SJCRH30 (cell line): Measurements from ENCODE around the gene CD40. TPM values are rescaled to one million over a fixed set of nuclear protein-coding genes. Genes with fewer than 3 reads are reported as not detected.
"Not testable (repeated sequence)": the region's sequence is repeated elsewhere in the genome, so short reads cannot be mapped to it uniquely, and the experiment has no call there.

Experiments
- DNase-seq, 2 experiments: peaks; one replicate each; pipeline ENCODE4 v3.0.0-alpha.2; 2015 to 2020
- H3K27ac ChIP-seq: fragments of 250-450 bp; sonication (Bioruptor Pico); 2 replicates; pipeline ENCODE4 v1.5.1; 2020; ENCODE audit warnings: mild to moderate bottlenecking, moderate library complexity
- H3K27me3 ChIP-seq: fragments of 250-450 bp; sonication (Bioruptor Pico); 2 replicates; pipeline ENCODE4 v1.5.1; 2020; ENCODE audit warnings: mild to moderate bottlenecking, moderate library complexity
- H3K36me3 ChIP-seq: fragments of 250-450 bp; sonication (Bioruptor Pico); 2 replicates; pipeline ENCODE4 v1.5.1; 2020; ENCODE audit warnings: mild to moderate bottlenecking, moderate library complexity
- H3K4me1 ChIP-seq: fragments of 250-450 bp; sonication (Bioruptor Pico); 2 replicates; pipeline ENCODE4 v1.5.1; 2020; ENCODE audit warnings: mild to moderate bottlenecking, moderate library complexity
- H3K4me3 ChIP-seq: fragments of 250-450 bp; sonication (Bioruptor Pico); 2 replicates; pipeline ENCODE4 v1.5.1; 2020; ENCODE audit warnings: mild to moderate bottlenecking, moderate library complexity
- H3K9me3 ChIP-seq: fragments of 250-450 bp; sonication (Bioruptor Pico); replicated peaks from 2 replicates; pipeline ENCODE4 v1.5.1; 2020; ENCODE audit warnings: mild to moderate bottlenecking, moderate library complexity
- total RNA-seq: library from RNA; depleted of rRNA; stranded (reverse); fragments of >200 nt; shearing (Covaris generic); gene quantifications from 2 replicates; pipeline ENCODE4 v1.2.3, GENCODE V29; 2014

CD40 gene
- total RNA-seq, 1 experiment from 2014 or later, result 0.12 TPM

DNA sequence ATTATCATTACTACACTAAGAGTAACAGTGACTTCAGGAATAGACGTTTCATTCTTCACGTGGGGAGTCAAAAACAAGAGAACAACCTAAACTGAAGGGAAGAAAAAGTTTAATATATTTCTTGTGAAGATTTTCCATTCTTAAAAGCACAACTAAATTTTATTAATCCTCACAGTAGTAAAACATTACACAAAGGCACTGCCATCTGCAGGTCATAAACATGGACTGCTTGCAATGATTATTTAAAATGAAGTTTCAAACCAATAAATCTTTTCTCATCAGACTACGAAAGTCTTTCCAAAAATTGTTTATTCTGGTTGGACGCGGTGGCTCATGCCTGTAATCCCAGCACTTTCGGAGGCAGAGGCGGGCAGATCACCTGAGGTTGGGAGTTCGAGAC, 31.0 kb upstream of the CD40 start:
- Histone ChIP-seq H3K4me3 (no peak overlapping the region), H3K27me3 (no peaks in the 10 kb centered on the region), H3K27ac (no peak overlapping the region), H3K4me1 (peaks cover 9% of the 10 kb centered on the region), H3K36me3 (peaks cover 3% of the 10 kb centered on the region; the same call in 1 of the 2 replicates), H3K9me3 (no peaks in the 10 kb centered on the region)
- DNase-seq, result no peak

DNA sequence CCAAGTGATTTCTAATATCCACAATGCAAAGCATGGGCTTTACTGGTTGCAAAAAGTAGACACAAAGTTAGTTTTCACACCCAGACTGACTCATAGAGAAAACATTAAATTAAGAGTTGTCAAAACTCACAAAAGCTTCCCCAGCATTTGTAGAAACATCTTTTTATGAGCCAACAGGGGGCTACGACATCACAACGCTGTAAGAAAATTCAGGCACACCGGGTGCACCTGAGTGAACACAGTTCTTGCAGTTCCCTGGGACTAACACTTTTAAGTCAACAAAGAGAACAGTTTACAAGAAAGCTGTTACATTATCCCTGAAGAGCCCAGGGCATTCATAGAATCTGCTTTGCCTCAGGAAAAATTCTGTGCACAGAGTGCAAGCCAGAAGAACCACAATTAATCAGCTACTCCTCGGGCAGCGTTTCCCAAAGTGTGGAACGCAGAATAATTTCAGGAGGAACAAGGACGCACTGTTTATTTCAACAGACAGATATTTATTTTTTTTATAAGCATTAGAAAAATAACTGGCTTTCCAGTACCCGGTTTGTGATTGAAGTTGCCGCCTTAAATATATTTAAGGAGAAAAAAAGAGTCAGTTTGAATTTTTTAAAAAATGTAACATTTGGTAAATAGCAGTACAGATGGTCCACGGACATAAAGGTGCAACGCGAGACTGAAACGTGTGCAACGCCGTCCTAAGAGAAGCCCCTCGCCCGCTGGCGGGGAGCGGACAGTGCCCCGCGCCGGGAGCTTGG, 29.5 kb upstream of the CD40 start:
- peak in 1 of 2 experiments; percentile 40 for DNase-seq
- H3K27ac ChIP-seq, result peak overlapping the region; percentile 93
- H3K4me3 ChIP-seq, result peak overlapping the region; percentile 96
- H3K27me3 ChIP-seq, result no peaks in the 10 kb centered on the region
- peaks cover 5% of the 10 kb centered on the region for H3K4me1 ChIP-seq
- no peaks in the 10 kb centered on the region for H3K9me3 ChIP-seq
- H3K36me3 ChIP-seq, result peaks cover 3% of the 10 kb centered on the region; the same call in 1 of the 2 replicates

- no peak for DNase-seq
Observed at GRCh38 chr20:46089167-46089416, 29.0 kb upstream of the CD40 start.

DNA sequence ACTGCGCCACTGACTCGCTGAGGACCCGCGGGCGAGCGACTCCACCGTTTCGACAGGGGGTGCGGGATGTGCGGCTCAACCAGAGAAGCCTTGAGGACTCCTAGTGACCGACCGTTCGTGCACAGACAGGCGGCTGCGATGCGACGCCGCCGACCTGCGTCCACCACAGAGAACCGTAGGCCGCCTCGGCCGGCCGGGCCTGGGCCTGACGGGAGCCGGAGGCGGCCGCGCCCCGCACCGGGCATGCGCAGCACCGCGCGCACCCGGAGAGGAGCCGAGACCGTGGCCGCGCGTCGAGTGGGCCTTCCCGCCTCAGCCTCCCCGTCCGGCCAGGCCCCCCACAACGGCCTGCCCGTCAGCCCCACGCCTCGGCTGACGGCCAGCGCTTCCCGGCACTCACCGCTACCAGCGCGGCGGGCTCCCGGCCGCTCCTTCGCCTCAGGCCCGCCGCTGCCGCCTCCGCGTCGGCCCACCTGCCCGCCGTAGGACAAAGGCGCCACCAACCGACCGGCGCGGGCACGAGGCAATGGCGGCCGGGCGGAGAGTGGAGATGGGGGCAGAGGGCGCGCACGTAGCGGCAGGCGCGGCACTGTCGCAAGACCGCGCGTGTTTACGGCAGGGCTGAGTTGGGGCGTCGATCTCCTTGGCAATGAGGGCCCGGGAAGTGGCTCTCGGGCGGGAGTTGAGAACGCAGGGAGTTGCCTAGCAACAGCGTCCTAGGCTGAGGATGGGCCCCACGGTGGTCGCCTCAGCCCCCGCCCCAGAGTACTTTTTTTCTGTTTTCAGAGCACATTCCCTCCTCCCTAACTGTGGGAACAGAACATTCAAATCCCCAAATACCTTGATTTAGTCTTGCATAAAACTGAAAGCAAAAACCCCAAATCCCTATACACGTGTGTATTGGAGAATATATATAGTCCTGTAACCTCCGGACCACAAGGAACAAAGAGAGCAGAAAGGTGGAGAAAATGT, 28.4 kb upstream of the CD40 start, which contains the start of gene NCOA5:
Gene NCOA5 (minus strand): TSS at position 546 of the 972 bp plus-strand sequence. CDS start 10,538 bp downstream, outside the sequence.
- H3K4me1 ChIP-seq, result peaks cover 5% of the 10 kb centered on the region
- no peaks in the 10 kb centered on the region for H3K27me3 ChIP-seq
- no peaks in the 10 kb centered on the region for H3K9me3 ChIP-seq
- H3K27ac ChIP-seq, result peak within 1 kb of the TSS; percentile 93
- DNase-seq, result peak; percentile 99
- H3K36me3 ChIP-seq, result peaks cover 3% of the 10 kb centered on the region; the same call in 1 of the 2 replicates
- H3K4me3 ChIP-seq, result peak within 1 kb of the TSS; percentile 96

More at GRCh38 chr20:46089167-46089416, 29.0 kb upstream of the CD40 start:
- peak overlapping the region; percentile 93 for H3K27ac ChIP-seq
- no peaks in the 10 kb centered on the region for H3K9me3 ChIP-seq
- H3K4me3 ChIP-seq, result peak overlapping the region; percentile 96
- no peaks in the 10 kb centered on the region for H3K27me3 ChIP-seq
- peaks cover 3% of the 10 kb centered on the region; the same call in 1 of the 2 replicates for H3K36me3 ChIP-seq
- H3K4me1 ChIP-seq, result peaks cover 5% of the 10 kb centered on the region

DNA sequence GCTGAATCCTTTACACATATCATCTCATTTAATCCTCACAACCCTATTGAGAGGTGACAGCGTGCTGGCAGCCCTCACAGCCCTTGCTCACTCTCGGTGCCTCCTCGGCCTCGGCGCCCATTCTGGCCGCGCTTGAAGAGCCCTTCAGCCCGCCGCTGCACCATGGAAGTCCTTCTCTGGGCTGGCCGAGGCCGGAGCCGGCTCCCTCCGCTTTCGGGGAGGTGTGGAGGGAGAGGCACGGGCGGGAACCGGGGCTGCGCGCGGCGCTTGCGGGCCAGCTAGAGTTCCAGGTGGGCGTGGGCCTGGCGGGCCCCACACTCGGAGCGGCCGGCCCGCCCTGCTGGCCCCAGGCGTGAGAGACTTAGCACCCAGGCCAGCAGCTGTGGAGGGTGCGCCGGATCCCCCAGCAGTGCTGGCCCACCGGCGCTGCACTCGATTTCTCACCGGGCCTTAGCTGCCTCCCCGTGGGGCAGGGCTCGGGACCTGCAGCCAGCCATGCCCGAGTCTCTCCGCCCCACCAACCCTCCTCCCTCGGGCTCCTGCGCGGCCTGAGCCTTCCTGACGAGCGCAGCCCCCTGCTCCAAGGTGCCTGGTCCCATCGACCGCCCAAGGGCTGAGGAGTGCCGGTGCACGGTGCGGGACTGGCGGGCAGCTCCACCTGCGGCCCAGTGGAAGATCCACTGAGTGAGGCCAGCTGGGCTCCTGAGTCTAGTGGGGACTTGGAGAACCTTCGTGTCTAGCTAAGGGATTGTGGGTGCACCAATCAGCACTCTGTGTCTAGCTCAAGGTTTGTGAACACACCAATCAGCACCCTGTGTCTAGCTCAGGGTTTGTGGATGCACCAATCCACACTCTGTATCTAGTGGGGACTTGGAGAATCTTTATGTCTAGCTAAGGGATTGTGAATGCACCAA, 26.2 kb upstream of the CD40 start:
- H3K4me1 ChIP-seq, H3K27ac ChIP-seq: not testable (repeated sequence)

DNA sequence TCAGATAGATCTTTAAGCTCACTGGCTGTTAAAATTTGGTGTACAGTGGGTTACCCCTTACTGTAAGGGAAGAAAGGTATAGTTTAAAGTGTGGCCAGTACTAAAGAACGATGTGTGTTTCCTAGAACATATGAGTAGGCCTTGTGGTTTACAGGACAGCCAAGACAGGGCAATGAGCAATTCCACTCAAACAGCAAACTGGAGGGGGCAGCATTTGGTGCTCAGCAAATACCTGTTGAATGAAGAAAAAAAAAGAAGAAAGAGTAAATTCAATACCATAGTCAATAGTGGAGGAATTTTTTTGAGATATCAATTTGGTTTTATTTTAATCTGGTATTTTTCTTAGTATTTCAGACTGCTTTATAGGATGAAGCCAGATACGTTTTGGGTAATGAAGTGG, 24.6 kb upstream of the CD40 start:
- Histone ChIP-seq H3K27ac (no peak overlapping the region), H3K4me1 (no peaks in the 10 kb centered on the region; the same call in 1 of the 2 replicates), H3K4me3 (no peak overlapping the region), H3K9me3 (no peaks in the 10 kb centered on the region), H3K27me3 (peaks cover 7% of the 10 kb centered on the region), H3K36me3 (no peaks in the 10 kb centered on the region)
- DNase-seq, result no peak

More for the DNA sequence above, 26.2 kb upstream of the CD40 start:
- not testable (repeated sequence) for H3K4me3 ChIP-seq, DNase-seq, H3K36me3 ChIP-seq, H3K9me3 ChIP-seq, H3K27me3 ChIP-seq

- Histone ChIP-seq H3K27me3 (peaks cover 24% of the 10 kb centered on the region), H3K36me3 (no peaks in the 10 kb centered on the region), H3K9me3 (peaks cover 10% of the 10 kb centered on the region), H3K4me1 (no peaks in the 10 kb centered on the region), H3K27ac (no peak overlapping the region), H3K4me3 (no peak overlapping the region)
- no peak for DNase-seq
Observed at GRCh38 chr20:46099491-46100287, 18.4 kb upstream of the CD40 start.

DNA sequence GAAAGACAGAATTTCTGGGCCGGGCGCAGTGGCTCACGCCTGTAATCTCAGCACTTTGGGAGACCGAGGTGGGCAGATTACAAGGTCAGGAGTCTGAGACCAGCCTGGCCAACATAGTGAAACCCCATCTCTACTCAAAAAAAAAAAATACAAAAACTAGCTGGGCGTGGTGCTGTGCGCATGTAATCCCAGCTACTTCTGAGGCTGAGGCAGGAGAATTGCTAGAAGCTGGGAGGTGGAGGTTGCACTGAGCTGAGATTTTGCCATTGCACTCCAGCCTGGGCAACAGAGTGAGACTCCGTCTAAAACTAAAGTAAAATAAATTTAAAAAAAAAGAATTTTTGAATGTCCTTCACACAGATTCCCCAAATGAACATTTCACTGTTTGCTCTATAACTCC, 17.7 kb upstream of the CD40 start:
- H3K9me3 ChIP-seq, H3K4me3 ChIP-seq, H3K36me3 ChIP-seq, DNase-seq, H3K4me1 ChIP-seq, H3K27ac ChIP-seq: not testable (repeated sequence)
- H3K27me3 ChIP-seq, result peaks cover 24% of the 10 kb centered on the region

DNA sequence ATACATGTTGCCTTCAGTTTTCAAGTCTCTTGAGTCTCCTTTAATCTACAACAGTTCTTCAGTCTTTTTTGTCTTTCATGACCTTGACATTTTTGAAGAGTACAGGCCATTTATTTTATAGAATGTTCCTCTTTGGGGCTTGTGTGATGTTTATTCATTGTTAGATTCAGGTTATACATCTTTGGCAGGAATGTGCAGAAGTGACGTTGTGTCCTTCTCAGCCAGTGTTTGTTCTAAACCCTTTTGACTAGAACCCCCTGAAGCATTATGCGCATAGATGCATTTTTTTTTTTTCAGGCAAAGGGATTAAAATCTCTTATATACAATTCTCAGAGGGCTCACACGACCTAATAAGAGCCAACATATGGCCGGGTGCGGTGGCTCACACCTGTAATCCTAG, 17.1 kb upstream of the CD40 start:
- Histone ChIP-seq H3K9me3 (peaks cover 10% of the 10 kb centered on the region), H3K4me1 (no peaks in the 10 kb centered on the region)

GRCh38 chr20:46101957-46102356, 16.2 kb upstream of the CD40 start:
- no peak for DNase-seq
- H3K4me3 ChIP-seq, result no peak overlapping the region
- no peak overlapping the region for H3K27ac ChIP-seq
- H3K27me3 ChIP-seq, result peaks cover 24% of the 10 kb centered on the region
- no peaks in the 10 kb centered on the region for H3K36me3 ChIP-seq
- H3K9me3 ChIP-seq, result peaks cover 10% of the 10 kb centered on the region
- H3K4me1 ChIP-seq, result no peaks in the 10 kb centered on the region

More for the DNA sequence above, 17.1 kb upstream of the CD40 start:
- no peak overlapping the region for H3K27ac ChIP-seq
- peaks cover 24% of the 10 kb centered on the region for H3K27me3 ChIP-seq
- no peak overlapping the region for H3K4me3 ChIP-seq
- H3K36me3 ChIP-seq, result no peaks in the 10 kb centered on the region
- no peak for DNase-seq

GRCh38 chr20:46102940-46103339, 15.2 kb upstream of the CD40 start:
- peaks cover 10% of the 10 kb centered on the region for H3K9me3 ChIP-seq

GRCh38 chr20:46104262-46104661, 13.9 kb upstream of the CD40 start:
- H3K4me1 ChIP-seq, result no peaks in the 10 kb centered on the region
- H3K36me3 ChIP-seq, result no peaks in the 10 kb centered on the region
- DNase-seq, result no peak
- H3K9me3 ChIP-seq, result peaks cover 10% of the 10 kb centered on the region
- no peak overlapping the region for H3K27ac ChIP-seq
- H3K4me3 ChIP-seq, result no peak overlapping the region
- peaks cover 20% of the 10 kb centered on the region; the same call in 1 of the 2 replicates for H3K27me3 ChIP-seq

More at GRCh38 chr20:46102940-46103339, 15.2 kb upstream of the CD40 start:
- Histone ChIP-seq H3K27ac (no peak overlapping the region), H3K27me3 (peaks cover 17% of the 10 kb centered on the region; the same call in 1 of the 2 replicates), H3K36me3 (no peaks in the 10 kb centered on the region), H3K4me3 (no peak overlapping the region), H3K4me1 (no peaks in the 10 kb centered on the region)
- DNase-seq, result no peak

DNA sequence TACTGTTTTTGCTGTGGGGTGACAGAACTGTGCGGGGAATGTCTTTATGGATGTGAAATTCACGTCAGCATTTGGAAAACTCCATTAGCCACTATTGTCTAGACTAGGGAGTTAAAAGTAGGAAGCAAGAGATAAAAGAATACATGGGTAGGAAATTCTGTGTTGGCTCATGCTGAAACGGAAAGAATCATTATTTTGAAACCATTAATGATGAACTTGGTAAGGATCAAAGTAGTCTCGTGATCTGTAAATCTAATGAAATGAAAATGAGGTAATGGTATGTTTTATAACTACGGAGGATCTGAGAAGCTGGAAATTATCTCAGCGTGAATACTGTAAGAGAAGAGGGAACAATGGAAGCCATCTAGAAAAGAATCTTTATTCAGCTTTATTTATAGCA, 11.1 kb upstream of the CD40 start:
- Histone ChIP-seq H3K9me3 (peaks cover 7% of the 10 kb centered on the region), H3K27me3 (peaks cover 20% of the 10 kb centered on the region), H3K4me1 (no peaks in the 10 kb centered on the region), H3K27ac (no peak overlapping the region), H3K36me3 (no peaks in the 10 kb centered on the region), H3K4me3 (no peak overlapping the region)
- no peak for DNase-seq
